Activated naive CD4-positive, alpha-beta T cell treated with anti-CD3 and anti-CD28 coated beads for 36 hours (primary cell): ENCODE measurements around the gene BDNF. TPM values are rescaled to one million over a fixed set of nuclear protein-coding genes. Genes with fewer than 3 reads are reported as not detected.
"Not testable (repeated sequence)": the region's sequence is repeated elsewhere in the genome, so short reads cannot be mapped to it uniquely, and the experiment has no call there.

ENCODE experiments used
- CTCF ChIA-PET: fragments of 350-600 bp; sonication (Branson Sonifier 250); formaldehyde crosslinking; loops from one replicate; lab custom pipeline; 2021; ENCODE audit warnings: antibody characterized with exemption; lab: Charles Lee
- DNase-seq: peaks from one replicate; pipeline ENCODE4 v3.0.0-alpha.2; 2020
- H3K27ac Mint-ChIP-seq: one replicate; pipeline ENCODE4 v1.8.0; 2021; ENCODE audit warnings: mild to moderate bottlenecking, mixed read lengths
- H3K27me3 Mint-ChIP-seq: one replicate; pipeline ENCODE4 v1.8.0; 2021; ENCODE audit warnings: low read depth, mixed read lengths
- H3K36me3 Mint-ChIP-seq: one replicate; pipeline ENCODE4 v1.8.0; 2021; ENCODE audit warnings: low read depth, mixed read lengths
- H3K4me1 Mint-ChIP-seq: one replicate; pipeline ENCODE4 v1.8.0; 2021; ENCODE audit warnings: low read depth, mixed read lengths
- H3K4me3 Mint-ChIP-seq: one replicate; pipeline ENCODE4 v1.8.0; 2021; ENCODE audit warnings: mild to moderate bottlenecking, moderate library complexity, mixed read lengths
- H3K9me3 Mint-ChIP-seq: one replicate; pipeline ENCODE4 v1.8.0; 2021; ENCODE audit warnings: mixed read lengths
- intact Hi-C: fragments of 100-400 bp; cut with micrococcal nuclease; formaldehyde crosslinking; loops from one replicate; pipeline ENCODE4 v1.15.1; 2023
- total RNA-seq, 2 experiments: library from RNA; stranded (reverse); gene quantifications; one replicate each; pipeline ENCODE4 v1.2.3, GENCODE V29; 2021

Gene BDNF
- total RNA-seq, 2 experiments from 2014 or later, result not detected

DNA sequence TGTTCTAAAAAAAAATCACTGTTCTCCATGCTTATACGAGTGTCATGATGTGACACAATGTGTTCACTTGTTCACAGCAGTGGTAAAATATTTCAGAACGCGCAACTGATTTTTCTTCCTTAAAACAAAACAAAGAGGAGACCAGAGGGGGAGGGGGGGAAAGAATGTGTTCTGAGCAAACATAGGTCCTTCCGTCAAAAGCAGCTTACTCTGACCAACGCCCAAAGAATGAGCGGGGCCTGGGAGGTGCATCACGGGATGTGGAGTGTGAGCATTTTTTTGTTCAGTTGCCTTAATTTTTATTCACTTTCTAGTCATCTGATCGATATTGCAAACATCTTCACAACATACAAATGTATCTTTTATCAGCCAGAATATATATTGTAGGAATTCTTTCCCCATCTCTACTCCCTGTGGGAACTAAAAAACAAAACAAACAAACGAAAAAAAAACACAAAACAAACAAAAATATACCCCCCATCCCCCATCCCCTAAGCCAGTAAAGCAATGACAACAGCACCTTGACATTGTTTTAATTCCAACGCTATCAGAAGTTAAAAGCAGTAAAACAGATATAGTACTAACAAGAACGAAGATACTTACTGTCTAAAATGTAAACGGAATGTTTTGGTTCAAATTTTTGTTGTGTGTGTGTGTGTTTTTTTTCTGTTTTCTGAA lies 43.3 kb downstream of the BDNF start:
- Mint-ChIP-seq H3K27ac (no peak overlapping the region), H3K4me3 (no peak overlapping the region), H3K9me3 (peaks cover 5% of the 10 kb centered on the region), H3K4me1 (no peaks in the 10 kb centered on the region), H3K27me3 (no peaks in the 10 kb centered on the region), H3K36me3 (peaks cover 31% of the 10 kb centered on the region)
- intact Hi-C loops, result no loop called here
- DNase-seq, result no peak
- CTCF ChIA-PET, result no interaction called here

- H3K36me3 Mint-ChIP-seq, result peaks cover 26% of the 10 kb centered on the region
Observed at GRCh38 chr11:27656320-27656719, 43.9 kb downstream of the BDNF start.

DNA sequence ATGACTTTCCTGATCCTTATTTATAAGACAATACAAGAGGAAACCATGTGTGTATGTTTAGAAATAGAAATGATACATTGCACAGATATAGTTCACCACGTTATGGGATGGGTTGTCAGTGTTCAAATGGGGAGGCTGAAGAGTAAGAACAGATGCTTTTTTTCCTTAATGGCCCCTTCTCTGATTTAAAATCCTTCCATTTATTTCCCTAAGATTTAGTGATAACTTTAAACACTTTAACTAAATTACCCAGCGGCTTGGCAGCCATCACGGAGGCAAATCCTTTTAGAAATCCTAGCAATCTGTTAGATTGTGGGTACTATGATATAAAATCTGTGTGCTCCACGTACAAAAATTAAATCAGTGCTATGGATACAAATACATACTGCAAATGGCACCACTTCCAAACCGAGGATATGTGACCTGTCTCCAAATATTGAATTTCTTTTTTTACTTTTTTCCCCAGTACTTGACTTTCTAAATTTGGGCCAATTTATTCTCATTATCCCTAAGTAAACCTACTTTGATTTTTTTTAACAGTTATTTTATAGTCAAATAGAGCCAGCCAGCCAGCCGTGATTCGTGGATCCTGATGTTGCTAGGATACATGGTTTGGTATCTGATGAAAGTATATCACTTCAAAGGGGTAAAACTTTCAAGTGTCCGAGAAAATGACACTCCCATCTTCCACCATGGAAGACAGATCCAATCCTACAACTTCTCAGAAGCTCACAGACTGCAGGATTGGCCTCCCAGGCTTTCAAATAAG lies 46.1 kb downstream of the BDNF start:
- intact Hi-C loops, result no loop called here
- H3K27ac Mint-ChIP-seq, result no peak overlapping the region
- CTCF ChIA-PET, result no interaction called here
- H3K27me3 Mint-ChIP-seq, result no peaks in the 10 kb centered on the region
- peaks cover 13% of the 10 kb centered on the region for H3K36me3 Mint-ChIP-seq
- no peaks in the 10 kb centered on the region for H3K9me3 Mint-ChIP-seq
- no peak for DNase-seq
- no peaks in the 10 kb centered on the region for H3K4me1 Mint-ChIP-seq
- no peak overlapping the region for H3K4me3 Mint-ChIP-seq

More at GRCh38 chr11:27656320-27656719, 43.9 kb downstream of the BDNF start:
- no peak overlapping the region for H3K27ac Mint-ChIP-seq
- no peak overlapping the region for H3K4me3 Mint-ChIP-seq
- H3K27me3 Mint-ChIP-seq, result no peaks in the 10 kb centered on the region
- DNase-seq, result no peak
- intact Hi-C loops, result no loop called here
- H3K4me1 Mint-ChIP-seq, result no peaks in the 10 kb centered on the region
- CTCF ChIA-PET, result no interaction called here
- H3K9me3 Mint-ChIP-seq, result peaks cover under 1% of the 10 kb centered on the region

DNA sequence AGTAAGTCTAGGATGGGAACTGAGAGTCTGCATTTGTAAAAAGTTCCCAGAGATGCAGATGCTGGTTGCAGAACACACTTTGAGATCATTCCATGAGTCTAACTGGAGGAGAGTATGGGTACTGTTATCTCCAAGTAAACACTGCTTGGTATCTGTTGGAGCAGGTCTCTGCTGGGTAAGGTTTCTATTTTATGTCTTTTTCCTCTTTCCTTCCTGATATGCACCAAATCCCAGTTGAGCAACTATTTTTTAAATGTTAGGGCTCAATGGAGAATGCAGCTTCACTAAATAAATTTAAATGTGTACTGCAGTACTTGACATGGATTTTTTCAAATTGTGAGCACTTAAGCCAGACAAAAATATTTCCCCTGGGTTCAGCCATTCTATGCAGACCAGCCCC lies 48.5 kb downstream of the BDNF start:
- intact Hi-C loops, result no loop called here
- no peaks in the 10 kb centered on the region for H3K9me3 Mint-ChIP-seq
- DNase-seq, result no peak
- peaks cover under 1% of the 10 kb centered on the region for H3K36me3 Mint-ChIP-seq
- no peaks in the 10 kb centered on the region for H3K4me1 Mint-ChIP-seq
- H3K27me3 Mint-ChIP-seq, result no peaks in the 10 kb centered on the region
- no peak overlapping the region for H3K4me3 Mint-ChIP-seq
- no peak overlapping the region for H3K27ac Mint-ChIP-seq
- CTCF ChIA-PET, result no interaction called here

- DNase-seq, result no peak
- H3K27ac Mint-ChIP-seq, result no peak overlapping the region
- H3K9me3 Mint-ChIP-seq, result no peaks in the 10 kb centered on the region
- H3K4me3 Mint-ChIP-seq, result no peak overlapping the region
- no peaks in the 10 kb centered on the region for H3K27me3 Mint-ChIP-seq
- H3K4me1 Mint-ChIP-seq, result no peaks in the 10 kb centered on the region
- CTCF ChIA-PET, result no interaction called here
- H3K36me3 Mint-ChIP-seq, result no peaks in the 10 kb centered on the region
- intact Hi-C loops, result no loop called here
Observed at GRCh38 chr11:27650988-27651387, 49.3 kb downstream of the BDNF start.

DNA sequence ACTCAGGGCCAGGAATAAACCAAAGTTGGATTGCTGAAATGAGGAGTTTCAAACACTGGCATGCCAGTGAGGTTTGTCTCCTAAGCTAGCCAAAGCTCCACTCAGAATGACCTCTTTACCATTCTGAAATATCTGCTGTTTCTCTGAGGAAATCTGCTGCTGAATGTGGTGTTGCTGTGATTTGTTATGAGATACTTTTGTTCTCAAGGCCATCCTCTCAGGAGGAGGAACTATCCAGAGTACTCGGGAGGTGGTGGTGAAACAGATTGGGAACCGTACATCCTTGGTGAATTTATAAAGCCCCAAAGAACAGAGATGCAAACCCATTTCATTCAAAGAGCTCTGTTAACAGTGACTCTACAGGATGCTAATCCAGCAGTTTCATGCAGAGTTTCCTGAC lies 50.5 kb downstream of the BDNF start:
- Mint-ChIP-seq H3K4me3 (no peak overlapping the region), H3K9me3 (no peaks in the 10 kb centered on the region), H3K27ac (no peak overlapping the region), H3K36me3 (no peaks in the 10 kb centered on the region), H3K4me1 (no peaks in the 10 kb centered on the region), H3K27me3 (no peaks in the 10 kb centered on the region)
- intact Hi-C loops, result no loop called here
- DNase-seq, result no peak
- CTCF ChIA-PET, result no interaction called here

DNA sequence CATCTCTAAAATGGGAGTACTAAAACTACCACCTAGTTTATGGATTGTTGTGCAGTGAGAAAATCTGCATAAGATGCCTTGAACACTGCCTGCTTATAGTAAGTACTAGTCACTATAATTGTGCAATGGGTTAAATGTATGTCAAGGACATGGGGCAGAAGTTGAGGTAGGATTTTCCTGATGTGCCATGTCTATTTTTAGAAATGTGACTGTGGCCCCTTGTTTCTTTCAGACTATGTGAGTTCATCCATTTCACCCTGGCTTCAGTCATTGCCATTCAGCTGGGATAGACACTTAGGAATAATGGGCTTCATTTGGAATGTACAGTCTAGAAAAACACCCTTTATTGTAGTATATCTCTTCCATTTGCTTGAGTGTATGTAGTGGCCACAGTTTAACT lies 51.4 kb downstream of the BDNF start:
- no peak for DNase-seq
- Mint-ChIP-seq H3K4me3 (no peak overlapping the region), H3K9me3 (no peaks in the 10 kb centered on the region), H3K27ac (no peak overlapping the region), H3K27me3 (no peaks in the 10 kb centered on the region), H3K4me1 (no peaks in the 10 kb centered on the region), H3K36me3 (no peaks in the 10 kb centered on the region)
- CTCF ChIA-PET, result no interaction called here
- intact Hi-C loops, result no loop called here

GRCh38 chr11:27646051-27646818 lies 54.0 kb downstream of the BDNF start:
- H3K27ac Mint-ChIP-seq, result no peak overlapping the region
- H3K9me3 Mint-ChIP-seq, result no peaks in the 10 kb centered on the region
- intact Hi-C loops, result no loop called here
- no peaks in the 10 kb centered on the region for H3K27me3 Mint-ChIP-seq
- CTCF ChIA-PET, result interaction anchor here (0.7 to 0.8 kb wide), 2 partner anchors 95 to 884 kb away, joined by 3 read pairs; no protein-coding TSS in a partner anchor
- no peak for DNase-seq
- H3K4me1 Mint-ChIP-seq, result no peaks in the 10 kb centered on the region
- no peak overlapping the region for H3K4me3 Mint-ChIP-seq
- H3K36me3 Mint-ChIP-seq, result peaks cover 1% of the 10 kb centered on the region

DNA sequence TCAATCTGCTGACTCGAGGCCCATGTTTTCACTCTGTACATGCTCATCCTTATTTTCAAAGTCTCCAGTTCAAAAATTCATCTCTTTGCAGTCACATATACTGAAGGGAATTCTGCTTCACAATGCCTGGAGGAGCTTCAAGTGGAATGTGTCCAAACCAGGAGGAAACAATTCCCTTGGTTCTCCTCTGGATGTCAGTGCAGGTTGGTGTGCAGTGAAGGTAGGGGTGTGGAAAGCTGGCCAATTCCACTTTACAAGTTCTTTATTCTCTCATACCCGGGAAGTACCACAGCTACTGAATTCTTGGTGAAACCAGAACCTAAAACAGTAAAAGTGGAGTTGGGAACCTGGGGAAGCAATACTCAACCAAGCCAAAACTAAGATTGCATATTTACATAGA lies 57.3 kb downstream of the BDNF start:
- Mint-ChIP-seq H3K4me1 (no peaks in the 10 kb centered on the region), H3K27ac (no peak overlapping the region), H3K4me3 (no peak overlapping the region), H3K36me3 (peaks cover 1% of the 10 kb centered on the region), H3K9me3 (no peaks in the 10 kb centered on the region), H3K27me3 (no peaks in the 10 kb centered on the region)
- intact Hi-C loops, result no loop called here
- CTCF ChIA-PET, result no interaction called here
- no peak for DNase-seq

DNA sequence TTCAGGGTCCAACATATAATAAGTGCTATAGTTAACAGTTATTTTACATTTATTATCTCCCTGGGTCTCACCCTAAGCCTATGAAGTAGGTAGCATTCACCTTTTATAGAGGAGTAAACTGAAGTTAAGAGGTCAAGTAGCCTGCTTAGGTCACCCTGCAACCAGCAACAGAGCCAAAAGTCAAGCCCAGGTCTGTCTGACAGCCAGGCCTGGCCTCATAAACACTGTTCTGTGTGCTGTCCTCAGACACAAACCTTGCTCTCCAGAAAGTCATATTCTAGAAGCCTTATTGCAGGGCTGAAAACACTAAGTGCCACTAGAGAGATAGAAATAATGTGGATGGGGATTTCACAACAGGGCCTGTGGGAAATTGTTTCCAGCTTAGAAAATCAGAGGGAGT lies 59.3 kb downstream of the BDNF start:
- H3K4me3 Mint-ChIP-seq, result no peak overlapping the region
- CTCF ChIA-PET, result no interaction called here
- DNase-seq, result no peak
- peaks cover 1% of the 10 kb centered on the region for H3K36me3 Mint-ChIP-seq
- H3K9me3 Mint-ChIP-seq, result no peaks in the 10 kb centered on the region
- H3K4me1 Mint-ChIP-seq, result no peaks in the 10 kb centered on the region
- H3K27ac Mint-ChIP-seq, result no peak overlapping the region
- H3K27me3 Mint-ChIP-seq, result no peaks in the 10 kb centered on the region
- intact Hi-C loops, result no loop called here

DNA sequence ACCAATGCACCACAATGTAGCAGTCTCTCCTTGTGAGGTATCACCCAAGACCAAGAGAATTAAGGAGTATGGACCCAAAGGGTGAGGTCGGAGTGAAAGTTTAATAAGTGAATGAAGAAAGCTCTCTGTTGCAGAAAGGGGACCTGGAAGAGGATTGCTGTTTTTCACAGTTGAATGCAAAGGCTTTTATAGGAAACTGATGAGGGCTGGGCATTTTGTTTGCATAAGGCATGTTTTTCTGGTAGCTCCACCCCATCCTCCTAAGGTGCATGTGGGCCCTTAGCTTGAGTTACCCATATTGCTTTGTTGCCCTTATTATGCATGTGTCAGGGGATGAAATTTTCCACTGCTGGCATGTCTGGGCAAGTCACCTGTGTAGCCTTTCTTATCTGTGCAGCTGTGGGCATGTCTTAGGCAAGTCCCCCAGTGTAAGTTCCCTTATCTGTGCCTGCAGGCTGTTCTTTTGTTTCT lies 64.7 kb downstream of the BDNF start:
- Mint-ChIP-seq H3K27me3 (no peaks in the 10 kb centered on the region), H3K4me3 (no peak overlapping the region), H3K4me1 (no peaks in the 10 kb centered on the region), H3K27ac (no peak overlapping the region), H3K9me3 (peaks cover 1% of the 10 kb centered on the region), H3K36me3 (no peaks in the 10 kb centered on the region)
- CTCF ChIA-PET, result interaction anchor here (0.7 kb wide), 1 partner anchor 64 kb away, joined by 3 read pairs; no protein-coding TSS in a partner anchor
- intact Hi-C loops, result no loop called here
- DNase-seq, result no peak

GRCh38 chr11:27634776-27635175 lies 65.5 kb downstream of the BDNF start:
- H3K4me3 Mint-ChIP-seq, H3K9me3 Mint-ChIP-seq, H3K36me3 Mint-ChIP-seq, intact Hi-C loops, DNase-seq, H3K4me1 Mint-ChIP-seq, H3K27ac Mint-ChIP-seq, CTCF ChIA-PET, H3K27me3 Mint-ChIP-seq: not testable (repeated sequence)
